Measurements from ENCODE around the gene PLG.
A peak's percentile ranks its signal among the peaks of the same experiment; 100 is the strongest.

DNA sequence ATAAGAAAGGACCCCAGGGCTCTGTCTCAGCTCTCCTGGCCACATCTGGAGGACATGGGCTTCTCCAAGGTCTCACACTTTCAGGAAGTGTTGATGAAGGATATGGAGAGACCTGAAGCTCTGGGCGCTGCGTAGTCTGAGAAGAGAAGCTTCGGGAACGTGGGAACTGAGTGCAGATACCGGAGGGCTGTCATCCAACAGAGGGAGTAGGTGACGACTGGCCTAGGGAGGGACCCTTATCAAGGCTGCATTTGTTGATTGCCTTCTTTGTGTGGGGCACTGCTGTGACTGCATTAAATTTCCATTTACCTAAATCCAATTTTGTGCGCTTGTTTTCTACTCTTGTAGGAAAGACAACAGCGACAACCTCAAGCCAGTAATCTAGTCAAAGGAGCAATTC lies 63.4 kb downstream of the PLG start:
- TF ChIP-seq POLR2AphosphoS5 (IDR thresholded peaks at IDR 0.05; ENCODE audit: low read depth, low read length) (no peak), TCF7L2 (IDR thresholded peaks at IDR 0.05; ENCODE audit: low read depth, low read length) (no peak), SIN3A (IDR thresholded peaks at IDR 0.05; ENCODE audit: borderline replicate concordance, insufficient read depth, low read depth, low read length) (no peak)
- TF ChIP-seq, protein P1, sequence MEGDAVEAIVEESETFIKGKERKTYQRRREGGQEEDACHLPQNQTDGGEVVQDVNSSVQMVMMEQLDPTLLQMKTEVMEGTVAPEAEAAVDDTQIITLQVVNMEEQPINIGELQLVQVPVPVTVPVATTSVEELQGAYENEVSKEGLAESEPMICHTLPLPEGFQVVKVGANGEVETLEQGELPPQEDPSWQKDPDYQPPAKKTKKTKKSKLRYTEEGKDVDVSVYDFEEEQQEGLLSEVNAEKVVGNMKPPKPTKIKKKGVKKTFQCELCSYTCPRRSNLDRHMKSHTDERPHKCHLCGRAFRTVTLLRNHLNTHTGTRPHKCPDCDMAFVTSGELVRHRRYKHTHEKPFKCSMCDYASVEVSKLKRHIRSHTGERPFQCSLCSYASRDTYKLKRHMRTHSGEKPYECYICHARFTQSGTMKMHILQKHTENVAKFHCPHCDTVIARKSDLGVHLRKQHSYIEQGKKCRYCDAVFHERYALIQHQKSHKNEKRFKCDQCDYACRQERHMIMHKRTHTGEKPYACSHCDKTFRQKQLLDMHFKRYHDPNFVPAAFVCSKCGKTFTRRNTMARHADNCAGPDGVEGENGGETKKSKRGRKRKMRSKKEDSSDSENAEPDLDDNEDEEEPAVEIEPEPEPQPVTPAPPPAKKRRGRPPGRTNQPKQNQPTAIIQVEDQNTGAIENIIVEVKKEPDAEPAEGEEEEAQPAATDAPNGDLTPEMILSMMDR (IDR thresholded peaks at IDR 0.05), result peak; percentile 21
- TF ChIP-seq, protein P2, sequence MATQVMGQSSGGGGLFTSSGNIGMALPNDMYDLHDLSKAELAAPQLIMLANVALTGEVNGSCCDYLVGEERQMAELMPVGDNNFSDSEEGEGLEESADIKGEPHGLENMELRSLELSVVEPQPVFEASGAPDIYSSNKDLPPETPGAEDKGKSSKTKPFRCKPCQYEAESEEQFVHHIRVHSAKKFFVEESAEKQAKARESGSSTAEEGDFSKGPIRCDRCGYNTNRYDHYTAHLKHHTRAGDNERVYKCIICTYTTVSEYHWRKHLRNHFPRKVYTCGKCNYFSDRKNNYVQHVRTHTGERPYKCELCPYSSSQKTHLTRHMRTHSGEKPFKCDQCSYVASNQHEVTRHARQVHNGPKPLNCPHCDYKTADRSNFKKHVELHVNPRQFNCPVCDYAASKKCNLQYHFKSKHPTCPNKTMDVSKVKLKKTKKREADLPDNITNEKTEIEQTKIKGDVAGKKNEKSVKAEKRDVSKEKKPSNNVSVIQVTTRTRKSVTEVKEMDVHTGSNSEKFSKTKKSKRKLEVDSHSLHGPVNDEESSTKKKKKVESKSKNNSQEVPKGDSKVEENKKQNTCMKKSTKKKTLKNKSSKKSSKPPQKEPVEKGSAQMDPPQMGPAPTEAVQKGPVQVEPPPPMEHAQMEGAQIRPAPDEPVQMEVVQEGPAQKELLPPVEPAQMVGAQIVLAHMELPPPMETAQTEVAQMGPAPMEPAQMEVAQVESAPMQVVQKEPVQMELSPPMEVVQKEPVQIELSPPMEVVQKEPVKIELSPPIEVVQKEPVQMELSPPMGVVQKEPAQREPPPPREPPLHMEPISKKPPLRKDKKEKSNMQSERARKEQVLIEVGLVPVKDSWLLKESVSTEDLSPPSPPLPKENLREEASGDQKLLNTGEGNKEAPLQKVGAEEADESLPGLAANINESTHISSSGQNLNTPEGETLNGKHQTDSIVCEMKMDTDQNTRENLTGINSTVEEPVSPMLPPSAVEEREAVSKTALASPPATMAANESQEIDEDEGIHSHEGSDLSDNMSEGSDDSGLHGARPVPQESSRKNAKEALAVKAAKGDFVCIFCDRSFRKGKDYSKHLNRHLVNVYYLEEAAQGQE (IDR thresholded peaks at IDR 0.05; ENCODE audit: insufficient read depth in 1 of 2, low read depth in 2 of 2, low read length in 1 of 2), result no peak

Measured in Panc1 (cell line).